NOMO-1 treated with dmso at 0.1 percent for 144 hours (cell line): Measurements from ENCODE around the gene DPP7.
A peak's percentile ranks its signal among the peaks of the same experiment; 100 is the strongest.

Experiments
- DNase-seq: peaks from one replicate; lab custom pipeline; 2025; ENCODE audit not compliant: unreplicated experiment; lab: John Stamatoyannopoulos, UW

Gene DPP7

DNA sequence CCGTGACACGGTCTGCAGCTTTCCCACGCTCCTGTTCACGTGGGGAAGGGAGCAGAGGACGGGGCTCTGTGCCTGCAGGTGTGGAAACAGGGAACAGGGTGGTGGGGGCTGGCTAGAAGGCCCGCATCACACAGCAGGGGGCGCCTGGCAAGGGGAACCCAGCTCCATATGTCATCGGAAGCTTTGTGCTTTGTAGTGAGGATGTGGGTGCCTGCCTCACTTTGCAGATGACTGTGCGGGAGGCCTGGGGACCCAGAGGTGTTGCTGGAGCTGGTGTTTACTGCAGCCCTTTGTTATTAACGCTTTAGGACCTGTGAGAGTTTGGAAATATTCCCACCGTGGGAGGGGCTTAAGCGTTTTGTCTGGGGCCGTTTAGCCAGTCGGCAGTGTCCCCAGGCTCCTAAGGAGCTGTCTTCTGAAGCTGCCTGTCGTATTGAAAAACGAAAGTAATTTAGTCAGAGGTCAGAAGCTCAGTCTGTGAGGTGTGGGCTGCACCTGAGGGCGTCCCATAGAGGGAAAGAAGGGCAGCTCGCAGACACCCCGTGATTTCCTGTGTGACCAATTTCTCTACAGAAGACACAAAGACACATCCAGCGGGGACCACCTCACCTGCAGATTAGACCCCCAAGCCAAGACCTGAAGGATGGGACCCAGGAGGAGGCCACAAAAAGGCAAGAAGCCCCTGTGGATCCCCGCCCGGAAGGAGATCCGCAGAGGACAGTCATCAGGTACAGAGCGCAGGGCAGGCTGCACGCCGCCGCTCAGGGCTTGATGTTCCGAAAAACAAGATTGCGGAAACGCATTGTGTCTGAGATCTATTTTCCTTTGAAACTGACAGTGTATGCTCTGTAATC, 18.6 kb downstream of the DPP7 start:
- no peak for DNase-seq

DNA sequence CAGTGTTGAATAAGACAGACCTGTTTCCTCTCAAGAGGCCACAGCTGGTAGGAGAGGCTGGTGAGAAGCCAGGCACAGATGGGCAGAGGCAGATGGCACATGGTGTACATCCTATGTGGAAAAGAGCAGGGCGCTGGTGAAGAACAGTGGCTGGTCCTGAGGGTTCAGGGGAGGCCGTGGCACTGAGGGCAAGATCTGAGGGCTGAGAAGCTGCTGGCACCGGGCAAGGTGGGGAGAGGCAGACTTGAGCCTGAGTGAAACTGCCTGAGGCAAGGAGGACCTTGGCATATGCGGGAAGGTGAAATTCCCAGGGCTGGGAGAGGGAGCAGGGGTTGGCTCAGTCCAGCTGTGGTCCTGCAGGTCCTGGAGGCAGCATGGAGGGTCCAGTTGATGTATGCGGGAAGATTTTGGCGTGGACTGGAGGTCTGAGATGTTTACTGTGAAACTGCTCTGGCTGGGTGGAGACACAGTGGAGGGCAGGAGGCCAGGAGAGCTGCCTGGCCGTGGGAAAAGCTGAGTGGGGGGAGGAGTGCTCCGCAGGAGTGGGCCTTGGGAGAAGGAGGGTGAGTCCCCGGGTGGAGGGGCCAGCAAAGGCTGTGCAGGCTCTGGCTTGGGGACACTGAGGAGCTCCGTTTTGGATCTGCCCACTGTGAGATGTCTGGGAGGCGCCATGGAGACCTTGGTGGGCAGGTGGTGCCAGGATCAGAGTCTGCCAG, 25.1 kb downstream of the DPP7 start:
- no peak for DNase-seq

GRCh38 chr9:137088121-137088520, 26.4 kb downstream of the DPP7 start:
- DNase-seq = no peak

DNA sequence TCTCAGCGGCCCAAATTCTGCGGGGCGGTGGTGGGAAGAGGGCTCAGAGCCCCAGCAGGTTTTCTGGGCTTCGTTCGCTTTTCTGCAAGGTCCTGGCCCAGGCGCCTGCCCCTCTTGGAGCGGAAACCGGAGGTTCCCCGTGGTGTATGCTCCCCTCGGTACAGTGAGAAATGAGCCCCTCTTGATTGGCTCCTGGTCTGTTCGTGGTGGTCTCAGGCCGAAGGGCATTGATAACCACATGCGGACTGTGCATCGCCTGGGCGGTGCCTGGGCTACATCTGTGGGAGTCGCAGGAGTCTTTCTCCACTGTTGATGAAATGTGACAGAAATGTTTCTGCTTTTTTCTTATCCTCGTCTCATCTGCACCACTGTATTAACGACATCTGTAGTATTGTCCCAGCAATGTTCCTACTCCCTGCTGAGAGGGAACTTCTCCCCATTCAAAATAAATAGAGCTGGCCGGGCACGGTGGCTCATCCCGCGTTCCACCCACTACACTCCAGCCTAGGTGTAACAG, 27.1 kb downstream of the DPP7 start:
- DNase-seq = no peak

- DNase-seq = peak; percentile 100
Measured at GRCh38 chr9:137086531-137087408, 27.8 kb downstream of the DPP7 start, which contains the start of gene MAN1B1. Gene MAN1B1 (plus strand): TSS chr9:137086985. CDS start chr9:137087000, 15 bp downstream.

DNA sequence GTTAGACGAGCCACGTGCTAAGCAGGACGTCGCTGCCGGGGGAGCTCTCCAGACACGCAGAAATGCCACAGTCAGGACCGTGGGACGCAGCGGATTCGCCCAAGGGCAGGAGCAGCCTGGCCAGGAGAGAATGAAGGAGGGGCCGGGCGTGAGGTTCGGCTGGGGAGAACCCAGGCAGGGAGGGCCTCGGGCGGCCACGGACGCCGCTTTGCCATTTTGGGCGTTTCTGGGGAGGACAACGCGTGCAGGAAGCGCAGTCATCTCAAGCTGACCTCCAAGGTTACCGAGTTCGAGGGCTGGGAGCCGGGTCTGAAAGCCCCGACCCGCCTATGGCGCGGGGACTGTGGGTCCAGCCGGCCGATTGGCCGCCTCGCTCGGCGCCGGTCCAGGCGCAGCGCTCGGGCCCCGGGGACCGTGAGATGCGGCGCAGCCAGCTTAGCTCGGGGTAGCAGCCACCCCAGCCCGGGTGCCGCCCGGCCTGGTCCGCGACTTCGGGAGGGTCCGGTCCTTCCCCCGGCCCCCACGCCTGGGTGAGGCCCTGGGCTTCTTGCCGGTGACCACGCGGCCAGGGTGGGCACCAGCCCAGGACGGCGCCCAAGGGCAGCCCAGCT, 28.5 kb downstream of the DPP7 start:
- DNase-seq = no peak

DNA sequence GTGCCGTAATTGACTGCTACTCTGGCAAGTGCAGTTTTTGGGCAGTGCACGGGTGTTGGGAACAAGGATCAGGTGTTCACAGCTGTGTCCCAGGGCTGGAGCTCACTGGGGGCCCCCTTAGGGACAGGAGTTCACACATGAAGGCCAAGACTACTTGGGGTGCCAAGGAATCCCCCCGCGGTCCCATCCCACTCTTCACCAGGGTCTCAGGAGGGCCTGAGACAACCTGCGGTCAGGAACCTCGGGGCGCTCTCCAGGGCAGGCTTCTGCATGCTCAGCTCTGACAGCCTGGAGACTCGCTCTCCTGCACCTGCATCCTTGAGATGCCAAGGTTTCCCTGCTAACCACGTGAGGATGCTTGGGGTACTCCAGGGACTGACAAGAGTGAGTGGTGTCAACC, 30.0 kb downstream of the DPP7 start:
- DNase-seq = no peak

GRCh38 chr9:137083394-137084004, 31.0 kb downstream of the DPP7 start:
- no peak for DNase-seq

GRCh38 chr9:137082925-137083290, 31.6 kb downstream of the DPP7 start:
- no peak for DNase-seq

- DNase-seq = no peak
Measured at GRCh38 chr9:137082222-137082924, 32.2 kb downstream of the DPP7 start.

DNA sequence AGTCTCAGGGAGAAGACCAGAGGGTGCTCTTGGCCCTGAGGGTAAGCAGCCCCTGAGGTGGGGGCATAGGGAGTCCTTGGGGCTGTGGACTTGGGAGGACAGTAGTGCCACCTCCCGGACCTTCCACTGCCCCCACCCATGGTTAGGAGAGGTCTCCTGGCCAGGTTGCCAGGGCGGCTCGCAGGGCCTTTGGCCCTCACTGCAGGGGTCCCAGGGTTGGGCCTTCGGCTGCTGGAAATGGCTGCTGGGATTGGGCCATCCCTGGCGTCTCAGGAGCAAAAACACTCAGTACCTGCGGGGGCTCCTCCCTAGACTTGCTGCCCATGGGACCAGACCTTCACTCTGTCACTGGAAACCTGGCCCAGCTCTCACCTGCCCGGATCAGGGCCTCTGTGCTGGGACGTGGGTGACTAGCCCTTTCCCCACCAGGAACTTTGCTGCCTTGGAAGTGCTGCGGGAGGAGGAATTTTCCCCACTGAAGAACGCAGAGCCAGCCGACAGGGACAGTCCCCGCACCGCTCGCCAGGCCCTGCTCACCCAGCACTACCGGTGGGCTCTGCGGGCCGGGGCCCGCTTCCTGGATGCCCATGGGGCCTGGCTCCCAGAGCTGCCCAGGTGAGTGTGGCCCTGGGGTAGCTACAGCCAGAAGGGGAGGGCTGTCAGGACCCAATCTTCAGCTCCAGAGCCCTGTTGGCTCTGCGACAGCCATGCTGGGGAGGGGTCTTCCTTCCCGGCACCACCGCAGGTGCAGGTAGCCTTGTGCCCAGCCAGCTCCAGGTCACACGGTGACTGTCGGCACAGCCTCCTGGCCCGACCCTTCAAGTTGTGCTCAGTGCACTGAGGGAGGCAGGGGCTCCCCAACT, 34.0 kb downstream of the DPP7 start:
- no peak for DNase-seq

GRCh38 chr9:137079401-137079787, 35.1 kb downstream of the DPP7 start:
- DNase-seq = no peak

DNA sequence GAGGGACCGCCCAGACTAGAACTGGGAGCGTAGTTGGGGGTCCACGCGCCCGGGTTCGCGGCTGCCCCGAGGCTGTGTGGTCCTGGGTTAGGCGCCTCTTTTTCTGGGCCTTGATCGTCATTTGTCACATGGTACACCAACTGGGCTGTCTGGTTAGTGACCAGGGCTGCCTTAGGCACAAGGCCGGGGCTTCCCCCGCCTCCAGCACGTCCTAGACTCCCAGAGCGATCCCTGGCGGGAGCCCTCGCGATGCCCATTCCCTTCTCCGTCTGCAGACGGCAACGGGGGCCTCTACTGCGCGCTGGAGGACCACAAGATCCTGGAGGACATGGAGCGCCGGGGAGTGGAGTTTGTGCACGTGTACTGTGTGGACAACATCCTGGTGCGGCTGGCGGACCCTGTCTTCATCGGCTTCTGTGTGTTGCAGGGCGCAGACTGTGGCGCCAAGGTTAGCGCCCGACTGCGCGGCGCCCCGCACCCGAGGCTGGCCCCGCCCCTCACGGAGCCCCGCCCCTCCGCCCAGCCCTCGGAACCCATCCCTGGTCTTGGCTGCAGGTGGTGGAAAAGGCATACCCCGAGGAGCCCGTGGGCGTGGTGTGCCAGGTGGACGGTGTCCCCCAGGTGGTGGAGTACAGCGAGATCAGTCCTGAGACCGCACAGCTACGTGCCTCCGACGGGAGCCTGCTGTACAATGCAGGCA, 35.7 kb downstream of the DPP7 start:
- no peak for DNase-seq

- no peak for DNase-seq
Measured at GRCh38 chr9:137077758-137078693, 36.5 kb downstream of the DPP7 start.

DNA sequence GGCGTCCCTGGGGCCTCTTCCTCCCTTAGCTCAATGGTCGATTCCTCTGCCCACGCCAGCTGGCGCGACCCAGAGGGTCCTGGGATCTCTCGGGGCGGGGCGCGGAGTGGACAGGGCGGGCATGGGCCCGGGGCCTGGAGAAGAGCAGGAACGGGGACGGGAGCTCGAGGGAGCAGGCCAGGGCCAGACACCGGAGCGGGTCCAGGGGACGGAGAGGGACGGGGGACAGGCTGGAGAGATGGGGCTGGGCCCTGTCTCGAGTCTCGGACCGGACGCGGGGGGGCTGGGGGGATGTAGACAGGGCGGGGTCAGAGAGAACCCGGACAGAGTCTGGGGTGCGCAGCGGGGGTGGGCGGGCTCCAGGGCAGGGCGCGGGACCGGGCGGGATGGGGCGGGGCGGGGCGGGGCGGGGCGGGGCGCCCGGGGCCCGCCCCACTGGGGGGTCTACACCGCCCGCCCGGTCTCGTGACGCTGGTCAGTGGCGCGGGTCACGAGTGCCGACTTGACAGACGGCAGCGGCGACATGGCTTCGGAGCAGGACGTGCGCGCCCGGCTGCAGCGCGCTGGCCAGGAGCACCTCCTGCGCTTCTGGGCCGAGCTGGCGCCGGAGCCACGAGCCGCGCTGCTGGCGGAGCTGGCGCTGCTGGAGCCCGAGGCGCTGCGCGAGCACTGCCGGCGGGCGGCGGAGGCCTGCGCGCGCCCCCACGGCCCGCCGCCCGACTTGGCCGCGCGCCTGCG, 37.4 kb downstream of the DPP7 start, which contains the start of gene UAP1L1:
Gene UAP1L1, plus strand, starts transcription at position 508 of the 738 bp plus-strand sequence. Its CDS starts 16 bp downstream, at position 524.
- peak; percentile 75 for DNase-seq

DNA sequence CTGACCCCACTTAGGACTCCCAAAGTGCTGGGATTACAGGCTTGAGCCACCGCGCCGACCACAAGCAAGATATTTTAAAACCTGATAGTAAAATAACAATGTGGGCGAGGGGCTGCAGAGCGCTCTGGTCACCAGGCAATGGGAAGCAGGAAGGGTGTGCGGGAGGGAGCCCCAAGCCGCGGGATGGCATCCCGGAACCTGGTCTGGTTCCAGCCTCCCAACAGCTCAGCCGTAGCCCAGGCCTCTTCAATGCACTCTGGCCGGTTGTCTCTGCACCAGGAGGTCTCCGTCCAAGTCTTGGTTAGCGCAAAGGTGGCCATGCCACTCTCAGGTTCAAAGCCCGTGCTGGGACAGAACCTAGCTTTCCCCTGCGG, 37.9 kb downstream of the DPP7 start:
- no peak for DNase-seq
